HepG2 (cell line): ENCODE data around the gene SLIT3. TPM values are rescaled to one million over a fixed set of nuclear protein-coding genes. Genes with fewer than 3 reads are reported as not detected.

Source experiments
- ARHGAP35 ChIP-seq: sonication (generic); formaldehyde crosslinking; IDR thresholded peaks from 2 replicates; pipeline ENCODE4 v1.9.0; 2022; ENCODE audit warnings: mild to moderate bottlenecking, inconsistent platforms, moderate library complexity, missing genetic modification reagents, borderline replicate concordance
- DMTF1 ChIP-seq: sonication (generic); formaldehyde crosslinking; IDR thresholded peaks from 2 replicates; pipeline ENCODE4 v1.4.0; 2020; ENCODE audit warnings: mild to moderate bottlenecking, missing genetic modification reagents
- FOXO4 ChIP-seq: sonication (generic); formaldehyde crosslinking; conservative IDR thresholded peaks from 2 replicates; pipeline ENCODE4 v1.8.1; 2023; ENCODE audit warnings: missing genetic modification reagents
- GTF3A ChIP-seq: sonication (generic); formaldehyde crosslinking; conservative IDR thresholded peaks from 2 replicates; pipeline ENCODE4 v1.4.0; 2020; ENCODE audit warnings: mild to moderate bottlenecking, missing genetic modification reagents
- GZF1 ChIP-seq: sonication (generic); formaldehyde crosslinking; IDR thresholded peaks from 2 replicates; pipeline ENCODE4 v1.5.1; 2020; ENCODE audit warnings: mild to moderate bottlenecking, missing genetic modification reagents
- KDM4B ChIP-seq: sonication (generic); formaldehyde crosslinking; IDR thresholded peaks from 2 replicates; pipeline ENCODE4 v1.4.0; 2020; ENCODE audit warnings: missing genetic modification reagents
- MEIS2 ChIP-seq: sonication (generic); formaldehyde crosslinking; IDR thresholded peaks from 2 replicates; pipeline ENCODE4 v1.9.0; 2021; ENCODE audit warnings: mild to moderate bottlenecking, missing genetic modification reagents
- NCOA1 ChIP-seq: sonication (generic); formaldehyde crosslinking; IDR thresholded peaks from 2 replicates; pipeline ENCODE4 v1.9.0; 2021; ENCODE audit warnings: missing genetic modification reagents
- RBM22 ChIP-seq: fragments of 200-400 bp; formaldehyde crosslinking; optimal IDR thresholded peaks from 2 replicates; pipeline ENCODE3; 2017; ENCODE audit warnings: mild to moderate bottlenecking, low read length, moderate library complexity
- SALL1 ChIP-seq: sonication (generic); formaldehyde crosslinking; IDR thresholded peaks from 2 replicates; pipeline ENCODE4 v1.8.0; 2022; ENCODE audit warnings: mild to moderate bottlenecking, missing genetic modification reagents
- SNAPC4 ChIP-seq: sonication (generic); formaldehyde crosslinking; IDR thresholded peaks from 2 replicates; pipeline ENCODE4 v1.4.0; 2020; ENCODE audit warnings: mild to moderate bottlenecking, missing genetic modification reagents
- THRA ChIP-seq: sonication (generic); formaldehyde crosslinking; IDR thresholded peaks from 2 replicates; pipeline ENCODE4 v1.4.0; 2020; ENCODE audit warnings: missing genetic modification reagents, borderline replicate concordance
- ZC3H13 ChIP-seq: sonication (generic); formaldehyde crosslinking; IDR thresholded peaks from 2 replicates; pipeline ENCODE4 v1.8.1; 2023; ENCODE audit warnings: mild to moderate bottlenecking, missing genetic modification reagents, moderate library complexity
- ZFP36L2 ChIP-seq: sonication (generic); formaldehyde crosslinking; IDR thresholded peaks from 2 replicates; pipeline ENCODE4 v1.4.0; 2020; ENCODE audit warnings: missing genetic modification reagents
- ZNF576 ChIP-seq: sonication (generic); formaldehyde crosslinking; IDR thresholded peaks from 2 replicates; pipeline ENCODE4 v1.4.0; 2020; ENCODE audit warnings: mild to moderate bottlenecking, missing genetic modification reagents
- ZNF619 ChIP-seq: sonication (generic); formaldehyde crosslinking; IDR thresholded peaks from 2 replicates; pipeline ENCODE4 v1.4.0; 2020; ENCODE audit warnings: mild to moderate bottlenecking, missing genetic modification reagents
- ZNF639 ChIP-seq: conservative IDR thresholded peaks from 2 replicates; pipeline ENCODE4 v1.6.1; 2018; ENCODE audit warnings: missing genetic modification reagents
- ZSCAN29 ChIP-seq: sonication (generic); formaldehyde crosslinking; conservative IDR thresholded peaks from 2 replicates; pipeline ENCODE4 v1.4.0; 2020; ENCODE audit warnings: mild to moderate bottlenecking, missing genetic modification reagents
- polyA plus RNA-seq, 8 experiments: library from polyadenylated mRNA; depleted of rRNA in 3 of 8; stranded (reverse) in 7 of 8; unstranded in 1 of 8; fragments of >200 nt; fragmentation: Illumina TruSeq in 4 of 8; extraction: Trizol in 4 of 8; gene quantifications; 2 replicates each; pipeline versions ENCODE4 v1.2.1 to v1.2.3, GENCODE V29; 2011 to 2016; ENCODE audit warnings: low read depth in 4 of 8, missing spikeins in 1 of 8, mixed read lengths in 1 of 8; ENCODE audit not compliant: insufficient read depth in 1 of 8
- total RNA-seq, 5 experiments: library from RNA; depleted of rRNA; stranded (reverse); fragments of >200 nt; fragmentation: Illumina TruSeq; extraction: Trizol; gene quantifications; 2 replicates each; pipeline ENCODE4 v1.2.3, GENCODE V29; 2016; ENCODE audit warnings: low read depth in 1 of 5

SLIT3 gene
- total and polyA plus RNA-seq, 2 of the 13 experiments (the other 11 are each of a cell fraction or from before 2014, with no cell fraction given) = not detected

GRCh38 chr5:168624850-168625364 is 676.0 kb downstream of the SLIT3 start (continued):
- TF ChIP-seq ZNF639 (CRISPR knock-in tag) (no peak), ZFP36L2 (CRISPR knock-in tag) (no peak), MEIS2 (CRISPR knock-in tag) (no peak), ZNF576 (no peak), SALL1 (CRISPR knock-in tag) (peak; percentile 85; the same call in 1 of the 2 replicates), RBM22 (no peak), GTF3A (CRISPR knock-in tag) (no peak), ZSCAN29 (CRISPR knock-in tag) (peak; percentile 78; the same call in 1 of the 2 replicates), KDM4B (CRISPR knock-in tag) (peak; percentile 68; the same call in 1 of the 2 replicates), ZNF619 (no peak), SNAPC4 (CRISPR knock-in tag) (no peak), ARHGAP35 (CRISPR knock-in tag) (no peak), NCOA1 (CRISPR knock-in tag) (0 out of 2 replicates have a peak, but pooled peaks have one; percentile 60), FOXO4 (CRISPR knock-in tag) (no peak), THRA (peak; percentile 47; the same call in 1 of the 2 replicates), GZF1 (CRISPR knock-in tag) (no peak), ZC3H13 (no peak), DMTF1 (no peak)
